A549 (cell line): Measurements from ENCODE around the gene ROR2. TPM values are rescaled to one million over a fixed set of nuclear protein-coding genes. Genes with fewer than 3 reads are reported as not detected.

Experiments used
- ATAC-seq, 2 experiments: fragments of 200-7000 bp in 1 of 2; fragments of >200 bp in 1 of 2; cut with Nextera tagmentation in 1 of 2; cut with Tn5 transposase in 1 of 2; 3 replicates each; pipeline versions ENCODE4 v1.8.0 to v1.9.1; 2018 to 2020; ENCODE audit warnings: mild to moderate bottlenecking in 1 of 2, moderate library complexity in 1 of 2
- CTCF ChIA-PET: fragments of 300-600 bp; sonication (Branson Sonifier 250); formaldehyde crosslinking; extraction: SDS; loops from one replicate; lab custom pipeline; 2021; ENCODE audit warnings: antibody characterized with exemption, inconsistent platforms; lab: Yijun Ruan, JAX
- POLR2A ChIA-PET: fragments of 350-600 bp; formaldehyde crosslinking; extraction: SDS; loops from one replicate; lab custom pipeline; 2021; ENCODE audit warnings: antibody characterized with exemption, inconsistent platforms; lab: Yijun Ruan, JAX
- DNase-seq, 2 experiments: peaks; one replicate each; pipeline versions ENCODE4 v3.0.0 to v3.0.0-alpha.2; 2011 to 2016; ENCODE audit warnings: low read depth in 1 of 2, low spot score in 1 of 2
- FAIRE-seq: peaks from 2 replicates; lab custom pipeline; 2011; peaks lifted over from hg19 to GRCh38; lab: Jason Lieb, UNC
- H3K27ac ChIP-seq, 2 experiments: fragments of >200 bp; sonication (Bioruptor Twin); formaldehyde crosslinking; 3 replicates each; pipeline ENCODE4 v1.5.1; 2016 to 2017
- H3K4me1 ChIP-seq: fragments of >200 bp; sonication (Bioruptor Twin); formaldehyde crosslinking; 3 replicates; pipeline ENCODE4 v1.6.1; 2016
- H3K4me2 ChIP-seq: fragments of >200 bp; sonication (Bioruptor Twin); formaldehyde crosslinking; 3 replicates; pipeline ENCODE4 v1.6.1; 2016
- H3K4me3 ChIP-seq: fragments of >200 bp; sonication (Bioruptor Twin); formaldehyde crosslinking; 3 replicates; pipeline ENCODE4 v1.5.1; 2016
- H3K9me3 ChIP-seq: fragments of >200 bp; sonication (Bioruptor Twin); formaldehyde crosslinking; 3 replicates; pipeline ENCODE4 v1.6.1; 2016
- CBX2 ChIP-seq: fragments of 200-600 bp; sonication (generic); IDR thresholded peaks from 2 replicates; pipeline ENCODE4 v1.6.1; 2016; ENCODE audit warnings: low read depth, mild to moderate bottlenecking, borderline replicate concordance
- CHD2 ChIP-seq: fragments of 150-350 bp; IDR thresholded peaks from 2 replicates; pipeline ENCODE4 v1.6.1; 2014; ENCODE audit warnings: low read length; ENCODE audit not compliant: partially characterized antibody
- EHF ChIP-seq: fragments of 250-450 bp; sonication (Bioruptor Pico); IDR thresholded peaks from 2 replicates; pipeline ENCODE4 v1.5.0; 2020; ENCODE audit warnings: mild to moderate bottlenecking
- EP300 ChIP-seq, 2 experiments: fragments of >200 bp; sonication (Bioruptor Twin); formaldehyde crosslinking; IDR thresholded peaks; 2 replicates in 1 of 2; 3 replicates in 1 of 2; pipeline ENCODE4 v1.6.1; 2016 to 2017
- HOXB13 ChIP-seq: fragments of 250-450 bp; sonication (Bioruptor Pico); IDR thresholded peaks from 2 replicates; pipeline ENCODE4 v1.5.0; 2020; ENCODE audit warnings: low read depth, mild to moderate bottlenecking, moderate library complexity
- JUN ChIP-seq, 2 experiments: fragments of >200 bp; sonication (Bioruptor Twin); formaldehyde crosslinking; IDR thresholded peaks; 2 replicates in 1 of 2; 3 replicates in 1 of 2; pipeline ENCODE4 v1.6.1; 2016 to 2017
- RAD21 ChIP-seq, 2 experiments: fragments of >200 bp in 1 of 2; sonication (Bioruptor Twin) in 1 of 2; formaldehyde crosslinking in 1 of 2; IDR thresholded peaks in 1 of 2; conservative IDR thresholded peaks in 1 of 2; 2 replicates in 1 of 2; 3 replicates in 1 of 2; pipeline ENCODE4 v1.6.1; 2012 to 2018; ENCODE audit warnings: inconsistent platforms in 1 of 2
- RARB ChIP-seq: fragments of 250-450 bp; sonication (Bioruptor Pico); IDR thresholded peaks from 2 replicates; pipeline ENCODE4 v1.8.0; 2021; ENCODE audit warnings: mild to moderate bottlenecking, moderate library complexity
- RFX5 ChIP-seq: fragments of 450-650 bp; IDR thresholded peaks from 2 replicates; pipeline ENCODE4 v1.7.1; 2014; ENCODE audit warnings: antibody characterized with exemption, mild to moderate bottlenecking, moderate library complexity
- SMC3 ChIP-seq: fragments of >200 bp; sonication (Bioruptor Twin); formaldehyde crosslinking; IDR thresholded peaks from 3 replicates; pipeline ENCODE4 v1.6.1; 2018; ENCODE audit warnings: inconsistent platforms
- TFCP2L1 ChIP-seq: fragments of 250-450 bp; sonication (Bioruptor Pico); IDR thresholded peaks from 2 replicates; pipeline ENCODE4 v1.5.0; 2021; ENCODE audit warnings: mild to moderate bottlenecking
- ZC3H11A ChIP-seq: fragments of 450-650 bp; IDR thresholded peaks from 2 replicates; pipeline ENCODE4 v1.6.1; 2014; ENCODE audit warnings: antibody characterized with exemption, mild to moderate bottlenecking
- WGBS: methylation state at CpG from one replicate; pipeline ENCODE4 v1.1.6; 2017; ENCODE audit errors: missing lambda C conversion rate; 5-methylcytosine and 5-hydroxymethylcytosine counted together
- polyA plus RNA-seq, 4 experiments: library from polyadenylated mRNA; depleted of rRNA in 3 of 4; stranded (reverse); fragments of >200 nt; fragmentation: RNase III in 1 of 4; extraction: RNeasy Plus Mini Kit Qiagen cat#74134 plus additional on column Dnase treatment in 1 of 4; gene quantifications; 2 replicates in 3 of 4; 3 replicates in 1 of 4; pipeline ENCODE4 v1.2.3, GENCODE V29; 2011 to 2017
- TF ChIP-seq, protein P1 (sequence below): fragments of >200 bp; sonication (Bioruptor Twin); formaldehyde crosslinking; IDR thresholded peaks from 2 replicates; pipeline ENCODE4 v1.6.1; 2016
- TF ChIP-seq, protein P2 (sequence below): fragments of 450-650 bp; IDR thresholded peaks from 2 replicates; pipeline ENCODE4 v1.6.1; 2014; ENCODE audit warnings: antibody characterized with exemption
- TF ChIP-seq, protein P3 (sequence below): fragments of 150-350 bp; IDR thresholded peaks from 2 replicates; pipeline ENCODE4 v1.6.1; 2014; ENCODE audit warnings: low read depth, mild to moderate bottlenecking, low read length
- TF ChIP-seq, protein P4 (sequence below): fragments of >200 bp; sonication (Bioruptor Twin); formaldehyde crosslinking; IDR thresholded peaks from 3 replicates; pipeline ENCODE4 v1.5.1; 2016
- TF ChIP-seq, protein P5 (sequence below): IDR thresholded peaks from 2 replicates; pipeline ENCODE4 v1.6.1; 2012
- TF ChIP-seq, protein P6 (sequence below): fragments of 250-450 bp; sonication (Bioruptor Pico); IDR thresholded peaks from 2 replicates; pipeline ENCODE4 v1.5.0; 2020; ENCODE audit warnings: low read depth, mild to moderate bottlenecking, moderate library complexity

The ROR2 gene
- polyA plus RNA-seq, 2 of the 4 experiments (the other 2 are of a cell fraction) = 0.12 to 0.53 TPM

DNA sequence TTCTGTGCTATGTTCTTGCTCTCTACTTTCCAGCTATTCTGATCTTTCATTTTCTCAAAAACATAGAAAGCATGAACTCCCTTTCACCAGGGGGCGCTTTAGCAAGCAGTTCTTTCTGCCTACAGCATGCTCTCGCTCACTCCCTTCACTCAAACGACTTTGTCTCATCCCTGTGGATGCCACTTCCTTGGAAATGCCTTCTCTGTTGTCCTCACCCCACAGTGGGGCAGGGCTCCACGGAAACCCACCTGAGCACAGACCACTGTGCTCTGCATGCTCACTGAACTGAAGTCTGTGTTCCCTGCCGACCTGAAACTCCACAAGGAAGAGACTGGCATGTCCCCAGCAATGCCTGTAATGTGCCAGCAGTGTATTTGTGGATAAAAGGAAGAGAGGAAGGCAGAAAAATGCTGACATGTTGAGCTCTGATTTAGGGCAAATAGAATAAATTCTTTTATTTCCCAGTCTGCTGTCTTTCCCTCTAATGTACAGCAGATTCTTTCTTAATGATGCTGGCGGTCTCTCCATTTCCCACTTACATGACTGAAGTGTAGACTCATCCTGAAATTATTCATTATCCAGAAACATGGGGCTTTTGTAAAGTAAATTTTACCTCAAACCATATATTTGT is 4.9 kb upstream of the ROR2 start:
- DNase-seq = peak; percentile 63 to 69
- no peak overlapping the region for H3K4me3 ChIP-seq
- H3K4me2 ChIP-seq = peak overlapping the region; percentile 57
- FAIRE-seq = peak; percentile 73
- peaks cover 8% of the 10 kb centered on the region; the same call in 2 of the 3 replicates for H3K9me3 ChIP-seq
- TF ChIP-seq EHF (CRISPR knock-in tag) (no peak), EP300 (IDR thresholded peaks at IDR 0.05) (no peak), CHD2 (no peak), RAD21 (conservative IDR thresholded peaks at IDR 0.05 in 1 of 2, IDR thresholded peaks at IDR 0.05 in 1 of 2) (peak; percentile 57 to 60), RARB (CRISPR knock-in tag) (no peak), HOXB13 (CRISPR knock-in tag) (no peak), CBX2 (no peak), ZC3H11A (no peak), TFCP2L1 (no peak), SMC3 (peak; percentile 61), RFX5 (no peak), JUN (IDR thresholded peaks at IDR 0.05) (no peak)
- TF ChIP-seq, protein P1, sequence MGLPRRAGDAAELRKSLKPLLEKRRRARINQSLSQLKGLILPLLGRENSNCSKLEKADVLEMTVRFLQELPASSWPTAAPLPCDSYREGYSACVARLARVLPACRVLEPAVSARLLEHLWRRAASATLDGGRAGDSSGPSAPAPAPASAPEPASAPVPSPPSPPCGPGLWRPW = no peak
- TF ChIP-seq, protein P2, sequence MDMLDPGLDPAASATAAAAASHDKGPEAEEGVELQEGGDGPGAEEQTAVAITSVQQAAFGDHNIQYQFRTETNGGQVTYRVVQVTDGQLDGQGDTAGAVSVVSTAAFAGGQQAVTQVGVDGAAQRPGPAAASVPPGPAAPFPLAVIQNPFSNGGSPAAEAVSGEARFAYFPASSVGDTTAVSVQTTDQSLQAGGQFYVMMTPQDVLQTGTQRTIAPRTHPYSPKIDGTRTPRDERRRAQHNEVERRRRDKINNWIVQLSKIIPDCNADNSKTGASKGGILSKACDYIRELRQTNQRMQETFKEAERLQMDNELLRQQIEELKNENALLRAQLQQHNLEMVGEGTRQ = no peak
- TF ChIP-seq, protein P3, sequence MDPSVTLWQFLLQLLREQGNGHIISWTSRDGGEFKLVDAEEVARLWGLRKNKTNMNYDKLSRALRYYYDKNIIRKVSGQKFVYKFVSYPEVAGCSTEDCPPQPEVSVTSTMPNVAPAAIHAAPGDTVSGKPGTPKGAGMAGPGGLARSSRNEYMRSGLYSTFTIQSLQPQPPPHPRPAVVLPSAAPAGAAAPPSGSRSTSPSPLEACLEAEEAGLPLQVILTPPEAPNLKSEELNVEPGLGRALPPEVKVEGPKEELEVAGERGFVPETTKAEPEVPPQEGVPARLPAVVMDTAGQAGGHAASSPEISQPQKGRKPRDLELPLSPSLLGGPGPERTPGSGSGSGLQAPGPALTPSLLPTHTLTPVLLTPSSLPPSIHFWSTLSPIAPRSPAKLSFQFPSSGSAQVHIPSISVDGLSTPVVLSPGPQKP = no peak
- TF ChIP-seq, protein P4, sequence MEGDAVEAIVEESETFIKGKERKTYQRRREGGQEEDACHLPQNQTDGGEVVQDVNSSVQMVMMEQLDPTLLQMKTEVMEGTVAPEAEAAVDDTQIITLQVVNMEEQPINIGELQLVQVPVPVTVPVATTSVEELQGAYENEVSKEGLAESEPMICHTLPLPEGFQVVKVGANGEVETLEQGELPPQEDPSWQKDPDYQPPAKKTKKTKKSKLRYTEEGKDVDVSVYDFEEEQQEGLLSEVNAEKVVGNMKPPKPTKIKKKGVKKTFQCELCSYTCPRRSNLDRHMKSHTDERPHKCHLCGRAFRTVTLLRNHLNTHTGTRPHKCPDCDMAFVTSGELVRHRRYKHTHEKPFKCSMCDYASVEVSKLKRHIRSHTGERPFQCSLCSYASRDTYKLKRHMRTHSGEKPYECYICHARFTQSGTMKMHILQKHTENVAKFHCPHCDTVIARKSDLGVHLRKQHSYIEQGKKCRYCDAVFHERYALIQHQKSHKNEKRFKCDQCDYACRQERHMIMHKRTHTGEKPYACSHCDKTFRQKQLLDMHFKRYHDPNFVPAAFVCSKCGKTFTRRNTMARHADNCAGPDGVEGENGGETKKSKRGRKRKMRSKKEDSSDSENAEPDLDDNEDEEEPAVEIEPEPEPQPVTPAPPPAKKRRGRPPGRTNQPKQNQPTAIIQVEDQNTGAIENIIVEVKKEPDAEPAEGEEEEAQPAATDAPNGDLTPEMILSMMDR = peak; percentile 83
- TF ChIP-seq, protein P5, sequence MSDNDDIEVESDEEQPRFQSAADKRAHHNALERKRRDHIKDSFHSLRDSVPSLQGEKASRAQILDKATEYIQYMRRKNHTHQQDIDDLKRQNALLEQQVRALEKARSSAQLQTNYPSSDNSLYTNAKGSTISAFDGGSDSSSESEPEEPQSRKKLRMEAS = peak; percentile 67
- TF ChIP-seq, protein P6, sequence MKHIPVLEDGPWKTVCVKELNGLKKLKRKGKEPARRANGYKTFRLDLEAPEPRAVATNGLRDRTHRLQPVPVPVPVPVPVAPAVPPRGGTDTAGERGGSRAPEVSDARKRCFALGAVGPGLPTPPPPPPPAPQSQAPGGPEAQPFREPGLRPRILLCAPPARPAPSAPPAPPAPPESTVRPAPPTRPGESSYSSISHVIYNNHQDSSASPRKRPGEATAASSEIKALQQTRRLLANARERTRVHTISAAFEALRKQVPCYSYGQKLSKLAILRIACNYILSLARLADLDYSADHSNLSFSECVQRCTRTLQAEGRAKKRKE (CRISPR knock-in tag) = no peak
- ATAC-seq = peak; percentile 61 to 79
- 20% methylated on average over 6 of the region's 6 CpGs for WGBS
- ChIA-PET CTCF (interaction anchor here (0.5 to 6.7 kb wide), 35 partner anchors 8 to 1876 kb away, joined by 3 to 42 read pairs (median 4); no protein-coding TSS in a partner anchor), POLR2A (interaction anchor here (1.8 kb wide), 1 partner anchor 160 kb away, joined by 7 read pairs; no protein-coding TSS in a partner anchor)
- H3K4me1 ChIP-seq = no peaks in the 10 kb centered on the region; the same call in 2 of the 3 replicates
- H3K27ac ChIP-seq = peak overlapping the region in 1 of 2 experiments; percentile 63; a peak in 3 of 6 replicates

DNA sequence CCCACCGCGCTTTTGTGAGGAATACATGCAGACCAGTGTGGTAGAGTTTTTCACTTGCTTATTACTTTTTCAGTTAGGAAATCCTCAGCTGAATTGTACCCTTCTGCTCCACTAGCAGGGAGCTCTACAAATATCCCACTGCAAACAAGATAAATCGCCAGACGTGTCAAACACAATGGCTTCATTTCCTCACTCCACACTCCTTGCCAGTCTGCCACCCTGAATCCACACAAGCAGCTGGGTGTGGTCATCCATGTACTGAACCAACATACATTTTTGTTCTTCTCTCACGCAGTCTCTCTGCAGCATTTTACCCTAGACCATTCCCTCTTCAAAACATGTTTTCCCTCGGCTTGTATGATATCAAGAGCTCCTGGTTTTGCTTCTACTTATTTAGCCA is 3.7 kb upstream of the ROR2 start:
- TF ChIP-seq, protein P1 = no peak
- Histone ChIP-seq H3K4me3 (no peak overlapping the region), H3K4me2 (no peak overlapping the region), H3K9me3 (peaks cover 8% of the 10 kb centered on the region; the same call in 2 of the 3 replicates), H3K27ac (no peak overlapping the region), H3K4me1 (peaks cover 7% of the 10 kb centered on the region; the same call in 1 of the 3 replicates)
- FAIRE-seq (no peak), ATAC-seq (no peak), DNase-seq (no peak)
- ChIA-PET POLR2A (interaction anchor here (1.8 kb wide), 1 partner anchor 161 kb away, joined by 7 read pairs; no protein-coding TSS in a partner anchor), CTCF (interaction anchor here (0.6 to 6.7 kb wide), 18 partner anchors 9 to 797 kb away, joined by 3 to 42 read pairs (median 7); no protein-coding TSS in a partner anchor)
- 39% methylated on average over 6 of the region's 6 CpGs for WGBS
